CD4-positive, alpha-beta T cell treated with Interleukin-4 for 4 hours (primary cell): Measurements from ENCODE around the gene P4HA3.
"Not testable (repeated sequence)": the region's sequence is repeated elsewhere in the genome, so short reads cannot be mapped to it uniquely, and the experiment has no call there.

Experiments used
- DNase-seq: peaks from one replicate; pipeline ENCODE4 v3.0.0-alpha.2; 2020

The P4HA3 gene

DNA sequence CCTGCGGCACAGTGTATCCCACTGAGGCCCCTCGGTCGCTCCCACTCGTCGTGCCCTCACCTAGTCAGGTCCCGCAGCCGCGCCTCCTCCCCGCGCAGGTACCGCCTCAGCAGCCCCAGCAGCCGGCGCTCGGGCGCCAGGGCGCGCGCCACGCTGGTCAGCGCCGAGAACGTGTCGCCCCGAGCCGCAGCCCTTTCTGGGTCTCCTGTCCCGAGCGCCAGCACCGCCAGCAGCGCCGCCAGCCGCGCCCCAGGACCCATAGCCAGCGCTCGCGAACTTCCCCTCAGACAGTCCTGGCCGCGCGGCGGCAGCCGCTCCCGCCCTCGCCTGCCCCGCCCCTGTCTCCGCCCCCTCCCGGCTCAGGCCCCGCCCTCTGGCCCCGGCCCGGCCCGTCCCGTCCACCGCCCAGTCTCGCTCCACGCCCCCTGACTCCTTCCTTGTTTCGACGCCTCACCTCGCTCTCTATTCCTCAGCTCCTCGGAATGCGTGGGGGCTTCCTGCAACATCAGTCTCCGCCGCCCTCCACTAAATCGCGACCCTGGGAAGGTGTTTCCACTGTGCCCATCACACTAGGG lies at the start of gene P4HA3:
Gene P4HA3, minus strand, starts transcription at position 289 of the 575 bp plus-strand sequence. Its CDS starts 29 bp downstream, at position 260.
- DNase-seq, result peak; percentile 27

GRCh38 chr11:74357449-74357848 lies 46.0 kb upstream of the P4HA3 start:
- no peak for DNase-seq

GRCh38 chr11:74355626-74356025 lies 44.2 kb upstream of the P4HA3 start:
- DNase-seq, result no peak

DNA sequence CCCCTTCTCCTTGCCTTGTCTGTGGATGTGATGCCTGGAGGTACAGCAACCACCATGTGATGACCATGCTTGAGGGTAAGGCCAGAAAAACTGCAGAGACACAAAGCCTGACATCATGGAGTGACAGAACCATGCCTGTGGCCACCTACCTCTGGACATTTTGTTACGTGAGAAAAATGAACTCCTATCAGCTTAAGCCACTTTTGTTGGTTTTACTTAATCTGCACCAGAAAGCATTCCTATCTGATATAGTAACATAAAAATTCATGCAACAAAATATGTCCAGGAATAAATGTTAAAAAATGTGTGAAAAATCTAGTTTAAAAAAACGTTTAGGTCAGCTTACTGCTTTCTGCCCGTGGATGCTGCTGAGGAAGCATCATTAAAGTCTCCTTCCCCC lies 42.6 kb upstream of the P4HA3 start:
- no peak for DNase-seq

GRCh38 chr11:74347381-74347780 lies 35.9 kb upstream of the P4HA3 start:
- no peak for DNase-seq

- no peak for DNase-seq
Observed at GRCh38 chr11:74345420-74345819, 34.0 kb upstream of the P4HA3 start.

DNA sequence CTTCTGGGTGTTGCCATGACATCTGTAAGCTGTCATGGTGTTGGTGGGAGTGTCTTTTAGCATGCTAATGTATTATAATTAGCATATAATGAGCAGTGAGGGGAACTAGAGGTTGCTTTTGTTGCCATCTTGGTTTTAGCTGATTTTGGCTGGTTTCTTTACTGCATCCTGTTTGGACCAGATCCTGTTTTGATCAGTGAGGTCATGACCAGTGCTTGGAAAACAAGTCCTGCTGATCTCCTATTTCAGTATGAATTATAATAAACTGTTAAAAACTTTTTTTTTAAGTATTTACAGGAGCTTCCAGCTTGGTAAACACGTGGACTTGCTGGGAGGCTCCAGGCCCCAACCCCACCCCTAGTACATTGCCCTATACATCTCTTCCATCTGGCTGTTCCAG lies 30.5 kb upstream of the P4HA3 start:
- DNase-seq, result no peak

- DNase-seq, result no peak
Observed at GRCh38 chr11:74339619-74340018, 28.2 kb upstream of the P4HA3 start.

DNA sequence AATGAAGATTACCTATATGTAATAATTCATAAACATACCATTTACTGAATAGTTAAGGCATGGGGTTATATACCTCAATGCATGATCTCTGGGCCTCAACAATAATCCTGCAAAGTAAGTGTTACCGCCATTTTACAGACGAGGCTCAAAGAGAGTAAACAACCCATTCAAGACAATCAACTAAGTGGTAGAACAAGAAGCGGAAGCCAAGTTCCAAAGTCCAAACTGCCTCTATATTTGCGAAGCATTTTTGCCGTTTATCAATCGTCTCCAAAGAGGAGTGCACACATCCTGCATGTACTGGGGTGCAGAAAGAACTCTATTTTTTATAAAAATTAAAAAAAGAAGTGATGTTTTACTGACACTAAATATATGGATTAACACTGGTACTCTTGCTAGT lies 27.5 kb upstream of the P4HA3 start:
- DNase-seq, result no peak

DNA sequence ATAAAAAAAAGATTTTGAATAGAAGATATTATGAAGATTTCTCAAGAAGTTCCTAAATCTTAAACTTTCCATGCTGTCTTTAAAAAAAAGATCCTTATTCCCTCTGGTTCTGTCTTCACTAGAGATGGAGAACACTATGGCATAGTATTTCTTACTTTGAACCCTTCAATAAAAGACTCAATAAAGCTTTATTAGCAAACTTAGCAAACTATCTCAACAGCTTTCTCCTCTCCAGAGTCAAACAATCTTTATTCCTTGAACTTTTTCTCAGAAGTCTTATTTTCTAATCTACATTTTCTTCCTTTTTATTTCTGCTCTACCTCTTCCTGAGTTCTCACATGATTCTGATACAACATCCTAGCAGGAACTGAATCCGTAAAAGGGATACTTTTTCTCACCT lies 21.8 kb upstream of the P4HA3 start:
- DNase-seq, result no peak

- DNase-seq, result no peak
Observed at GRCh38 chr11:74332291-74332690, 20.9 kb upstream of the P4HA3 start.

DNA sequence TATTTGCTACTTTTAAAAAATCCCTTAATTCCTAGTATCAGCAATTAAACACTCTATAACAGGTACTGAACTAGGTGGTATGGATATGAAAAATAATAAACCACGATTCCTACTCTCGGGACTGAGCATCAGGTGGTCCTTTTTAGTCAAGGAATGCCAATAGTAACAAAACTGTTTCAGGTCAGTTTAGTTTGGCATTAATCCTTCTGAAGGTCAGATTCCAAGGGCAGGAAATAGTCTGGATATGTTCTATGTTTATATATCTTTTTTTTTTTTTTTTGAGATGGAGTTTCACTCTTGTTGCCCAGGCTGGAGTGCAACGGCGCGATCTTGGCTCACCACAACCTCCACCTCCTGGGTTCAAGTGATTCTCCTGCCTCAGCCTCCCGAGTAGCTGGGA lies 19.6 kb upstream of the P4HA3 start:
- not testable (repeated sequence) for DNase-seq

- DNase-seq, result no peak
Observed at GRCh38 chr11:74330075-74330858, 18.8 kb upstream of the P4HA3 start.

DNA sequence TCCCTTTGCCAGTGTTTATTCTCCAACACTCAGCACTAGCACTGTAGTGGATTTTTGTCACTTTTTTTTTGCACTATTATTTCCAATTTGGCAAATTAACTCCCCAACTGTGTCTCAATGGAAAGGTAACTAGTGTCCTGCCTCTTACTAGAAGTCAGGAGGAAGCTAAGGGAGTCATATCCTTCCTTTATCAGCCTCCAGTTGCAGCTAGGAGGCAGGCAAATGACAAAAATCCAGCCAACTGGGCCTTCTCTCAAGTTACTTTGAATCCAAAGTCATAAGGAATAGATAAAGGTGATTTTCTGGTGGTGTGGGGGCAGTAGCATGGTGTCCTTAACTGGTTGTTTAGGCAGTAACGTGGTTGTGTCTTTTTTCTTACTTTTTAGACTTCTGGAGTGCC lies 15.6 kb upstream of the P4HA3 start:
- DNase-seq, result no peak

DNA sequence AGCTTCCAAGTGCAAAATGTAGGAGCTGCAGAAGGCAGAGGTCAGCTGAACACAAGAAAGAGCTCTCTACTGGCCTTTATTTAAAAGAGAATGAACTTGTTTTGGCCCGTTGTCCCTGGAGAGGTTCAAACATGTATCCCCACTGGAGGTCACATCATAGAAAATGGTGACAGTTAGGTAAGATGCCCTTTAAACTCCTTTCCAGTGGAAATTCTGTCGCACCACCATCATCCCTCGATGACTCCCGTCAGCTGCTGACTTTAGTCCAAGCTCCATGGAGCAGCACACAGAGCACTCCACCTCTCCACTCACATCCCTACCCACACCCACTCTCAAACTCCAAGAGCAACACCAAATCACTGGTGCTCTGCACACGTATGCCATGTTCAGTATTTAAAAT lies 15.2 kb upstream of the P4HA3 start:
- no peak for DNase-seq

DNA sequence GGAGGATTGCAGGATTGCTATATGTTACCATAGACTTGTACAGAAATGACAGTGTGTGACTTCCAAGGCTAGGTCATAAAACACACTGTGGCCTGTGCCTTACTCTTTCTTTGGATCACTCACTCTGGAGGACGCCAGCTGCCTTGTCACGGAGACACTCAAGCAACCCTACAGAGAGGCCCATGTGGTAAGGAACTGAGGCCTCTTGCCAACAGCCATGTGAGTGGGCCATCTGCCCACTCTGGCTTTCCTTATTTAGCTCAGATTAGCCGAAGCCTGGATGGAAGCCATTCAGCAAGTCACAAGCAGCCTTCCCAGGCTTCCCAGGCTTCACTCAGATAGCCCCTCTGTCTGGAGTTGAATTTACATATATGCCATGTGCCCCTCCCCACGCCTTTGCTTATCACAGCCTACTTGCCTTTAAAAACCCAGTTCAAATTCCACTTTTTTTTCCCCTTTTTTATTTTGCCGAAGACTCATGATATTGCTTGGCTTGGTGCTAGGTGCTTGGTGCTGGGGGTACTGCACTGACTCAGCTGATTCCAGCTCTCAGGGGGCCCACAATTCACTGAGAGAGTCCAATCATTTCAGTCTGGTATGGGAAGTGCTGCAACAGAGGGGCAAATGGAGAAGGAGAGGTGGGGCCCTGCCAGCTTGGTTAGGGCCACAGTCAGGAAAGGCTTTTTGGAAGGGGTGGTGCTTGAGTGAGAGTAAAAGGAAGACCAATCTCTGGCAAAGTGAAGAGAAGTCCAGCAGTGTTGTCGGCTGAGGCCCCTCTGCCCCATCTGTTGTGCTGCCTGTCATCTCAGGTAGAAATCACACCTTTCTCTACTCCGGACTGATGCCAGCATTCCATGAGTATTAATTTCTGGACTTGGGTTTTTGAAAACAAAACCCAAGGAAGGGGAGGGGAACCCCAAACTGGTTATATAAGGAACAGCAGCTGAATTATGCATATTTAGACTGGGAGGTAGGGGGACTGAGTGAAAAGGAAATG lies 14.5 kb upstream of the P4HA3 start:
- DNase-seq, result no peak

DNA sequence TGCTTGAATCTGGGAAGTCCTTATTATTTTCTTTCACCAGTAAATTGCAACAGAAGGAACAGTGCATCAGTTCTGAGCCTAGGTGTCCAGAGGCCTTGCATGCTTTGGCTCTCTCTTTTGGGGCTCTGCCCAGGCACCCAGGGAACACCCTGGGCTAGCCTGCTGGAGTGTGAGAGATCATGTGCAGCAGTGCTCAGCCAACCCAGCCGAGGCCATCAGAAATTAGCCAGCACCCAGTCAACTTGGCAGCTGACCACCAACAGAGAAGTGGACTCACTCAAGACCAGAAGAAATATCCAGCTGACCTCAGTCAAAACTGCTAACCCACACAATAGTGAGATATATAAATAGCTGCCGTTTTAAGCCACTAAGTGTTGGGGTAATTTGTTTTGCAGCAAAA lies 11.2 kb upstream of the P4HA3 start:
- DNase-seq, result no peak

GRCh38 chr11:74321487-74322188 lies 10.2 kb upstream of the P4HA3 start:
- DNase-seq, result peak; percentile 10

GRCh38 chr11:74320538-74320937 lies 9.1 kb upstream of the P4HA3 start:
- no peak for DNase-seq

DNA sequence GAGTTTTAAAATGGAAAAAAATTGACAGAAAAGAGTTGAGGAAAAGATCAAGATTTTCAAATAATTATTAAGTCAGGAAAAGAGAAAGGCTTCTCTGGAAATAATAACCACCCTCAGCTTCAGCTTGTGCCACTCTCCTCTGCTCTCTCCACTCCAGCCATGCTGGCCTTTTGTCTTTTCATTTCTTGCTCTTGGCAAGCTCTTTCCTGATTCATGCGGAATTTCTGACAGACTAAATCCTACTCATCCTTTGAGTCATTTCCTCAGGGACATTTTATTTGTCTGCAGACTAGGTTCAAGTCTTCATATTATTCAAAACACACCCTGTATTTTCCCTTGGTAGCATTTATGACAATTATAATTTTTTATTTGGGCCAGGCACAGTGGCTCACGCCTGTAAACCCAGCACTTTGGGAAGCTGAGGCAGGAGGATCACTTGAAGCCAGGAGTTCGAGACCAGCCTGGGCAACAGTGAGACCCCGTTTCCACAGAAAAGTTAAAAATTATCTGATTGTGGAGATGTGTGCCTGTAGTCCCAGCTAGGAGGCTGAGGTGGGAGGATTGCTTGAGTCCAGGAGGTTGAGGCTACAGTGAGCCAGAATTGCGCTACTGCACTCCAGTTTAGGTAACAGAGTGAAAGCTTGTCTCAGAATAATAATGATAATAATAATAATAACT lies 7.8 kb upstream of the P4HA3 start:
- DNase-seq, result no peak

GRCh38 chr11:74318241-74318932 lies 6.9 kb upstream of the P4HA3 start:
- no peak for DNase-seq
